ENCODE data around the gene TPRA1.

Gene TPRA1

GRCh38 chr3:127584734-127585133, 5.8 kb downstream of the TPRA1 start:
- TF ChIP-seq CTCF (conservative IDR thresholded peaks at IDR 0.05; ENCODE audit: low read length): no peak
- no peak for DNase-seq (ENCODE audit: low read depth)
- H3K4me3 ChIP-seq (ENCODE audit: low read length): no peak overlapping the region

- no peak for DNase-seq (ENCODE audit: low read depth)
- TF ChIP-seq CTCF (conservative IDR thresholded peaks at IDR 0.05; ENCODE audit: low read length): no peak
- no peak overlapping the region for H3K4me3 ChIP-seq (ENCODE audit: low read length)
Measured at GRCh38 chr3:127580327-127581060, 10.0 kb downstream of the TPRA1 start.

GRCh38 chr3:127578802-127579201, 11.7 kb downstream of the TPRA1 start:
- no peak for DNase-seq (ENCODE audit: low read depth)
- no peak for TF ChIP-seq CTCF (conservative IDR thresholded peaks at IDR 0.05; ENCODE audit: low read length)
- H3K4me3 ChIP-seq (ENCODE audit: low read length): no peak overlapping the region

- DNase-seq (ENCODE audit: low read depth): no peak
- TF ChIP-seq CTCF (conservative IDR thresholded peaks at IDR 0.05; ENCODE audit: low read length): no peak
- H3K4me3 ChIP-seq (ENCODE audit: low read length): no peak overlapping the region
Measured at GRCh38 chr3:127578168-127578567, 12.4 kb downstream of the TPRA1 start.

GRCh38 chr3:127577448-127577847, 13.1 kb downstream of the TPRA1 start:
- no peak for DNase-seq (ENCODE audit: low read depth)
- TF ChIP-seq CTCF (conservative IDR thresholded peaks at IDR 0.05; ENCODE audit: low read length): no peak
- H3K4me3 ChIP-seq (ENCODE audit: low read length): no peak overlapping the region

GRCh38 chr3:127574880-127575878, 15.4 kb downstream of the TPRA1 start:
- H3K4me3 ChIP-seq (ENCODE audit: low read length): no peak overlapping the region
- DNase-seq (ENCODE audit: low read depth): peak; percentile 90
- TF ChIP-seq CTCF (conservative IDR thresholded peaks at IDR 0.05; ENCODE audit: low read length): peak; percentile 91
